HEK293 (cell line): Measurements from ENCODE around the gene C3AR1.
A peak's percentile ranks its signal among the peaks of the same experiment; 100 is the strongest.

Source experiments
- CTCF ChIA-PET: fragments of 350-600 bp; formaldehyde crosslinking; extraction: SDS; loops from one replicate; lab custom pipeline; 2021; ENCODE audit warnings: antibody characterized with exemption; lab: Yijun Ruan, JAX
- POLR2A ChIA-PET: fragments of 300-600 bp; formaldehyde crosslinking; extraction: SDS; loops from one replicate; lab custom pipeline; 2020; ENCODE audit warnings: antibody characterized with exemption, inconsistent platforms; lab: Yijun Ruan, JAX
- H3K27ac ChIP-seq: fragments of 200-500 bp; sonication (Bioruptor generic); 2 replicates; pipeline ENCODE4 v1.5.1; 2014; ENCODE audit warnings: low read depth, low read length, control low read depth, inconsistent platforms; ENCODE audit errors: extremely low read depth
- H3K36me3 ChIP-seq, 2 experiments: fragments of 200-500 bp in 1 of 2; sonication (Bioruptor generic) in 1 of 2; 1 replicate in 1 of 2; 2 replicates in 1 of 2; pipeline ENCODE4 v1.5.1; 2014 to 2017; ENCODE audit warnings: inconsistent platforms in 2 of 2, low read length in 2 of 2; ENCODE audit not compliant: control insufficient read depth in 2 of 2, insufficient read depth in 1 of 2
- H3K4me1 ChIP-seq: fragments of 200-500 bp; sonication (Bioruptor generic); 2 replicates; pipeline ENCODE4 v1.5.1; 2014; ENCODE audit warnings: mild to moderate bottlenecking, low read length, inconsistent platforms; ENCODE audit not compliant: control insufficient read depth, insufficient read depth
- H3K4me3 ChIP-seq: 2 replicates; pipeline ENCODE4 v1.5.1; 2011; ENCODE audit warnings: low read depth, mild to moderate bottlenecking, control low read depth, low read length, moderate library complexity
- H3K9me3 ChIP-seq: fragments of 200-500 bp; sonication (Bioruptor generic); 2 replicates; pipeline ENCODE4 v1.5.1; 2014; ENCODE audit warnings: low read depth, low read length, inconsistent platforms; ENCODE audit not compliant: control insufficient read depth, insufficient read depth
- HOXC10 ChIP-seq: sonication (generic); formaldehyde crosslinking; IDR thresholded peaks from 2 replicates; pipeline ENCODE4 v1.8.1; 2023; ENCODE audit warnings: mild to moderate bottlenecking, missing genetic modification reagents
- KLF16 ChIP-seq: fragments of 450-650 bp; formaldehyde crosslinking; IDR thresholded peaks from 2 replicates; pipeline ENCODE4 v1.5.1; 2017; ENCODE audit warnings: missing biosample characterization, missing genetic modification characterization
- OSR2 ChIP-seq: fragments of 450-650 bp; formaldehyde crosslinking; IDR thresholded peaks from 2 replicates; pipeline ENCODE4 v1.5.1; 2016; ENCODE audit warnings: missing biosample characterization, missing genetic modification characterization
- SP3 ChIP-seq: fragments of 450-650 bp; formaldehyde crosslinking; IDR thresholded peaks from 2 replicates; pipeline ENCODE4 v1.5.1; 2016; ENCODE audit warnings: missing biosample characterization, missing genetic modification characterization
- ZBTB20 ChIP-seq: fragments of 450-650 bp; formaldehyde crosslinking; IDR thresholded peaks from 2 replicates; pipeline ENCODE4 v1.5.1; 2016; ENCODE audit warnings: missing biosample characterization, missing genetic modification characterization
- ZFP69B ChIP-seq: fragments of 450-650 bp; formaldehyde crosslinking; IDR thresholded peaks from 2 replicates; pipeline ENCODE4 v1.5.1; 2016; ENCODE audit warnings: missing biosample characterization, missing genetic modification characterization
- ZNF311 ChIP-seq: fragments of 450-650 bp; formaldehyde crosslinking; IDR thresholded peaks from 2 replicates; pipeline ENCODE4 v1.5.1; 2017; ENCODE audit warnings: missing biosample characterization, missing genetic modification characterization, borderline replicate concordance
- ZNF324 ChIP-seq: fragments of 450-650 bp; formaldehyde crosslinking; IDR thresholded peaks from 2 replicates; pipeline ENCODE4 v1.5.1; 2016; ENCODE audit warnings: missing biosample characterization, missing genetic modification characterization
- ZNF335 ChIP-seq: fragments of 450-650 bp; formaldehyde crosslinking; conservative IDR thresholded peaks from 2 replicates; pipeline ENCODE4 v1.5.1; 2016; ENCODE audit warnings: missing biosample characterization, missing genetic modification characterization
- ZNF341 ChIP-seq: fragments of 450-650 bp; formaldehyde crosslinking; IDR thresholded peaks from 2 replicates; pipeline ENCODE4; 2016; ENCODE audit warnings: low read depth, missing biosample characterization, missing genetic modification characterization
- ZNF433 ChIP-seq: fragments of 450-650 bp; formaldehyde crosslinking; IDR thresholded peaks from 2 replicates; pipeline ENCODE4 v1.5.1; 2016; ENCODE audit warnings: missing biosample characterization, missing genetic modification characterization, low read depth
- ZNF555 ChIP-seq: fragments of 450-650 bp; formaldehyde crosslinking; conservative IDR thresholded peaks from 2 replicates; pipeline ENCODE4 v1.5.1; 2017; ENCODE audit warnings: missing biosample characterization, mild to moderate bottlenecking, missing genetic modification characterization, inconsistent platforms
- ZNF596 ChIP-seq: fragments of 450-650 bp; IDR thresholded peaks from 2 replicates; pipeline ENCODE4 v1.5.0; 2018; ENCODE audit warnings: missing biosample characterization, mild to moderate bottlenecking, missing genetic modification characterization, moderate library complexity
- ZNF629 ChIP-seq: fragments of 450-650 bp; formaldehyde crosslinking; IDR thresholded peaks from 2 replicates; pipeline ENCODE4 v1.5.1; 2017; ENCODE audit warnings: missing biosample characterization, missing genetic modification characterization
- TF ChIP-seq, protein P1 (sequence below): fragments of 450-650 bp; formaldehyde crosslinking; IDR thresholded peaks from 2 replicates; pipeline ENCODE4 v1.5.1; 2016; ENCODE audit warnings: missing biosample characterization, missing genetic modification characterization, low read depth
- TF ChIP-seq, protein P2 (sequence below): fragments of 450-650 bp; formaldehyde crosslinking; IDR thresholded peaks from 2 replicates; pipeline ENCODE4 v1.5.1; 2016; ENCODE audit warnings: missing biosample characterization, missing genetic modification characterization, borderline replicate concordance
- TF ChIP-seq, protein P3 (sequence below): fragments of 450-650 bp; IDR thresholded peaks from 2 replicates; pipeline ENCODE4 v1.5.1; 2018; ENCODE audit warnings: missing biosample characterization, missing genetic modification characterization

The C3AR1 gene

DNA sequence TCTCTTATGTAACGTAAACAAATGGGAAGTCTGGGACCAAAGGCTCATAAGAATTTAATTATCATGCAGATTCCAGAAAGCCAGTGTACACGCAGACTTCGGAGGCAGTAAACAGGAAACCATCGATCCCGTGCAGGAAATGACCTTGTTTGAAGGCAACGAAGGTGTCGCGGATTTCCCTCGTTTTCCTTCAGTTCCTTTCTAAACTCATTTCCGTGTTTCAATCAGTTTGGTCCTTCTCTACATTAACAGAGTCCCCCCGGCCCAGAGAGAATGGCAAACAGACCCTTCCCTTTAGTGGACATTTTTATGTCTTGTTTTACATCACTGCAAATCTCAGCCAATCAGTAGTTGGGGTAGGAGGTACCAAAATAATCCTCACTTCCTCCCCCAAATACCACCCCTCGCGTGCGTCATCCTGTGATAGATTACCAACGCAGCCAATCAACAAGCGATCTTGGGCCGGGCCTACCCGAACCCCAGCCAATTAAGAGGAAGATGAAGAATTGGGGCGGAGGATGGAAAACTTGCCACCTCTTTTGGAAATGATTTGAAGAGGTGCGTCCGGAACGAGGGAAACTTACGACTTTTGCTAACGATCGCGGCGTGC lies 39.8 kb downstream of the C3AR1 start (continued):
- TF ChIP-seq, protein P1, sequence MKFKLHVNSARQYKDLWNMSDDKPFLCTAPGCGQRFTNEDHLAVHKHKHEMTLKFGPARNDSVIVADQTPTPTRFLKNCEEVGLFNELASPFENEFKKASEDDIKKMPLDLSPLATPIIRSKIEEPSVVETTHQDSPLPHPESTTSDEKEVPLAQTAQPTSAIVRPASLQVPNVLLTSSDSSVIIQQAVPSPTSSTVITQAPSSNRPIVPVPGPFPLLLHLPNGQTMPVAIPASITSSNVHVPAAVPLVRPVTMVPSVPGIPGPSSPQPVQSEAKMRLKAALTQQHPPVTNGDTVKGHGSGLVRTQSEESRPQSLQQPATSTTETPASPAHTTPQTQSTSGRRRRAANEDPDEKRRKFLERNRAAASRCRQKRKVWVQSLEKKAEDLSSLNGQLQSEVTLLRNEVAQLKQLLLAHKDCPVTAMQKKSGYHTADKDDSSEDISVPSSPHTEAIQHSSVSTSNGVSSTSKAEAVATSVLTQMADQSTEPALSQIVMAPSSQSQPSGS (tag by site-specific recombination) = peak; percentile 51
- TF ChIP-seq, protein P2, sequence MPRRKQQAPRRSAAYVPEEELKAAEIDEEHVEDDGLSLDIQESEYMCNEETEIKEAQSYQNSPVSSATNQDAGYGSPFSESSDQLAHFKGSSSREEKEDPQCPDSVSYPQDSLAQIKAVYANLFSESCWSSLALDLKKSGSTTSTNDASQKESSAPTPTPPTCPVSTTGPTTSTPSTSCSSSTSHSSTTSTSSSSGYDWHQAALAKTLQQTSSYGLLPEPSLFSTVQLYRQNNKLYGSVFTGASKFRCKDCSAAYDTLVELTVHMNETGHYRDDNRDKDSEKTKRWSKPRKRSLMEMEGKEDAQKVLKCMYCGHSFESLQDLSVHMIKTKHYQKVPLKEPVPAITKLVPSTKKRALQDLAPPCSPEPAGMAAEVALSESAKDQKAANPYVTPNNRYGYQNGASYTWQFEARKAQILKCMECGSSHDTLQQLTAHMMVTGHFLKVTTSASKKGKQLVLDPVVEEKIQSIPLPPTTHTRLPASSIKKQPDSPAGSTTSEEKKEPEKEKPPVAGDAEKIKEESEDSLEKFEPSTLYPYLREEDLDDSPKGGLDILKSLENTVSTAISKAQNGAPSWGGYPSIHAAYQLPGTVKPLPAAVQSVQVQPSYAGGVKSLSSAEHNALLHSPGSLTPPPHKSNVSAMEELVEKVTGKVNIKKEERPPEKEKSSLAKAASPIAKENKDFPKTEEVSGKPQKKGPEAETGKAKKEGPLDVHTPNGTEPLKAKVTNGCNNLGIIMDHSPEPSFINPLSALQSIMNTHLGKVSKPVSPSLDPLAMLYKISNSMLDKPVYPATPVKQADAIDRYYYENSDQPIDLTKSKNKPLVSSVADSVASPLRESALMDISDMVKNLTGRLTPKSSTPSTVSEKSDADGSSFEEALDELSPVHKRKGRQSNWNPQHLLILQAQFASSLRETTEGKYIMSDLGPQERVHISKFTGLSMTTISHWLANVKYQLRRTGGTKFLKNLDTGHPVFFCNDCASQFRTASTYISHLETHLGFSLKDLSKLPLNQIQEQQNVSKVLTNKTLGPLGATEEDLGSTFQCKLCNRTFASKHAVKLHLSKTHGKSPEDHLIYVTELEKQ (tag by site-specific recombination) = no peak
- TF ChIP-seq ZNF341 = no peak
- TF ChIP-seq, protein P3, sequence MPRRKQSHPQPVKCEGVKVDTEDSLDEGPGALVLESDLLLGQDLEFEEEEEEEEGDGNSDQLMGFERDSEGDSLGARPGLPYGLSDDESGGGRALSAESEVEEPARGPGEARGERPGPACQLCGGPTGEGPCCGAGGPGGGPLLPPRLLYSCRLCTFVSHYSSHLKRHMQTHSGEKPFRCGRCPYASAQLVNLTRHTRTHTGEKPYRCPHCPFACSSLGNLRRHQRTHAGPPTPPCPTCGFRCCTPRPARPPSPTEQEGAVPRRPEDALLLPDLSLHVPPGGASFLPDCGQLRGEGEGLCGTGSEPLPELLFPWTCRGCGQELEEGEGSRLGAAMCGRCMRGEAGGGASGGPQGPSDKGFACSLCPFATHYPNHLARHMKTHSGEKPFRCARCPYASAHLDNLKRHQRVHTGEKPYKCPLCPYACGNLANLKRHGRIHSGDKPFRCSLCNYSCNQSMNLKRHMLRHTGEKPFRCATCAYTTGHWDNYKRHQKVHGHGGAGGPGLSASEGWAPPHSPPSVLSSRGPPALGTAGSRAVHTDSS (tag by site-specific recombination) = peak; percentile 69
- TF ChIP-seq ZNF555 (tag by site-specific recombination) = no peak
- no peak for TF ChIP-seq OSR2 (tag by site-specific recombination)
- TF ChIP-seq ZNF433 = no peak
- TF ChIP-seq ZNF311 (tag by site-specific recombination) = no peak
- TF ChIP-seq ZBTB20 = no peak; the same call in 1 of the 2 replicates
- peak; percentile 93 for TF ChIP-seq ZNF629 (tag by site-specific recombination)
- TF ChIP-seq ZNF596 (tag by site-specific recombination) = no peak
- 0 out of 2 replicates have a peak, but pooled peaks have one; percentile 33 for TF ChIP-seq HOXC10 (CRISPR knock-in tag)
- TF ChIP-seq KLF16 (tag by site-specific recombination) = 0 out of 2 replicates have a peak, but pooled peaks have one; percentile 29
- TF ChIP-seq ZNF324 (tag by site-specific recombination) = no peak

DNA sequence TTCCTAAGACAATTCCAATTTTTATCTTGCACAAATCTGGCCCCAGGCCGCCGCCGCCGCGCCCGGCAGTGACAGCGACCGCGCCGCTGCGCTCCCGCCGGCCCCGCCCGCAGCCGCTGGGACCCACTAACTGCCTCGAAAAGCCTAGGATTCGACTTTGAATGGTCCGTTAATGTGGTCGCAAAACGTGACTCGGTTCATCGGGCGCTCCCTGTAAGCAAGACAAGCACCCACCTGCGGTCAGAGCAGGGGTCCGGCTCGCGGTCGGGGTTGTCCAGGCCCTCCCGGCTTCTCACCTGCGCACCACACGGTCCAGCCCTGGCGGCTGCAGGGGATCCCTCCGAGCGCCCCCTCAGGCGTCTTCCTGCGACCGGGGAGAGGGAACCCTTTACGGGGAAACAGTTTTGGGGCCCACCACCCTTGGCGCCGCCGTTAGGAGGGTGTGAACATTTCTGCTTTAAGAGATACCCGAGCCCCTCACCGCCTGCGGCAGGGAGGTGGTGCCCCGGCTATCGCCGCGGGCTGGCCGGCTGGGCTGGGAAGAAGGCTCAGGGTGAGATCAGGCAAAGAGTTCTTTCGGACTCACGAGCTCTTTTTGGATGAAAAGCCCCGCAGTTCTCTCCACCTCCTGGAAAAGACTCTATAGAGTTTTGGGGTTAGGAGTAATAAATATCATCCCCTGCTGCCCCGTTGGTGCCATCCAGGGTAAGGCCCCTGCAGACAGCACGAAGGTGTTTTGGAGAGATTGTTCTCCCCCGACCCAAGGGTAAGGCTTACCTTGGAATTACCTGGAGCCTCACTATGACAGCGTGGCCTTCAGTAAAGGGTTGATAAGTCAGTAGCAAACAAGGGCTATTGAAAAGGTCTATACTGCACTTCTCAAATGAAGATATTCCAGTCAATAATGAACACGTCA lies 47.2 kb downstream of the C3AR1 start:
- ChIA-PET CTCF (no interaction called here), POLR2A (no interaction called here)
- Histone ChIP-seq H3K4me1 (no peaks in the 10 kb centered on the region), H3K36me3 (no peaks in the 10 kb centered on the region), H3K27ac (no peak overlapping the region), H3K4me3 (no peak overlapping the region), H3K9me3 (no peaks in the 10 kb centered on the region)
- TF ChIP-seq ZNF335 (tag by site-specific recombination) = 0 out of 2 replicates have a peak, but pooled peaks have one; percentile 23
- TF ChIP-seq ZFP69B (tag by site-specific recombination) = peak; percentile 82
- no peak for TF ChIP-seq SP3 (tag by site-specific recombination)
